ENCODE data around the gene KLHL40.

GRCh38 chr3:42668413-42668760 is 16.9 kb upstream of the KLHL40 start:
- no peak for TF ChIP-seq TSC22D4 (tag; IDR thresholded peaks at IDR 0.05)
- no peak for TF ChIP-seq ZNF263 (CRISPR knock-in tag; IDR thresholded peaks at IDR 0.05; ENCODE audit: borderline replicate concordance)
- no peak for TF ChIP-seq NFYB (IDR thresholded peaks at IDR 0.05; ENCODE audit: extremely low read depth, insufficient read length)
- no peak for TF ChIP-seq ZFX (CRISPR knock-in tag; IDR thresholded peaks at IDR 0.05)
